PC-9 (cell line): Measurements from ENCODE around the gene SCAF1.

Experiments
- EZH2 ChIP-seq: fragments of 200-600 bp; sonication (generic); IDR thresholded peaks from 2 replicates; pipeline ENCODE4 v1.8.0; 2017; ENCODE audit warnings: antibody characterized with exemption, low read depth
- TF ChIP-seq, protein P1 (sequence below): fragments of 200-600 bp; sonication (generic); conservative IDR thresholded peaks from 2 replicates; pipeline ENCODE4 v1.6.1; 2017; ENCODE audit warnings: mixed run types, antibody characterized with exemption, mild to moderate bottlenecking, moderate library complexity

DNA sequence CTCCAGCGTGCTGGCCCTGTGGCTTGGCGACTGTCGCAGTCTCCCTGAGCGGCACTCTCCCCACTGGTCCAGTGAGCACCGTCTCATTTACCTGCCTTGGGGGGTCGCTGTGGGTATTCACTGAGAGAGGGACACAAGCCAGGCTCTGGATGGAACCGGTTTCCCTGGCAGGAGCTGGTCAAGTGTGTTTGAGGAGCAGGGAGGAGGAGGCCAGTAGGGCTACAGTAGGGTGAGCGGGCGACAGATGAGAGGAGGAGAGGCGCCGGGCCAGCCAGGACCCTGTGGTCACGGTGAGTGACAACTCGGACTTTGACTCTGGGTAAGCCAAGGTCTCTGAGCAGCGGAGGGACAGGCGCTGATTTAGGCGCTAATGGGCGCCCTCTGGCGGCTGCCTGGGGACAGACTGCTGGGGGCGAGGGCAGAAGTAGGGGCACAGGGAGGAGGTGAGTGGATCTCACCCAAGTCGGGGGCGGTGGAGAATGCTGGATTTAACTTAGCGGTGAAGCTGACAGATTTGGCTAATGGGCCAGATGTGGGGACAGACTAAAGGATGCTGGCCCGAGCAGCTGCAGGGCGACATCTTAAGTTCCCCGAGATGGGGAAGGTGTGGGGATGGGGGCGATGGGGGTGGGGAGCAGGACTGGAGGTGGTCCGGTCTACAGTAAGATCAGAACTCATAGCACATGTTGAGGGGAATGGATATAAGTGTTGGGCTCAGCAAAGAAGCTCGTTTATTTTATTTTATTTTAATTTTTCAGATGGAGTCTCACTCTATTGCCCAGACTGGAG is 30.3 kb downstream of the SCAF1 start:
- TF ChIP-seq, protein P1, sequence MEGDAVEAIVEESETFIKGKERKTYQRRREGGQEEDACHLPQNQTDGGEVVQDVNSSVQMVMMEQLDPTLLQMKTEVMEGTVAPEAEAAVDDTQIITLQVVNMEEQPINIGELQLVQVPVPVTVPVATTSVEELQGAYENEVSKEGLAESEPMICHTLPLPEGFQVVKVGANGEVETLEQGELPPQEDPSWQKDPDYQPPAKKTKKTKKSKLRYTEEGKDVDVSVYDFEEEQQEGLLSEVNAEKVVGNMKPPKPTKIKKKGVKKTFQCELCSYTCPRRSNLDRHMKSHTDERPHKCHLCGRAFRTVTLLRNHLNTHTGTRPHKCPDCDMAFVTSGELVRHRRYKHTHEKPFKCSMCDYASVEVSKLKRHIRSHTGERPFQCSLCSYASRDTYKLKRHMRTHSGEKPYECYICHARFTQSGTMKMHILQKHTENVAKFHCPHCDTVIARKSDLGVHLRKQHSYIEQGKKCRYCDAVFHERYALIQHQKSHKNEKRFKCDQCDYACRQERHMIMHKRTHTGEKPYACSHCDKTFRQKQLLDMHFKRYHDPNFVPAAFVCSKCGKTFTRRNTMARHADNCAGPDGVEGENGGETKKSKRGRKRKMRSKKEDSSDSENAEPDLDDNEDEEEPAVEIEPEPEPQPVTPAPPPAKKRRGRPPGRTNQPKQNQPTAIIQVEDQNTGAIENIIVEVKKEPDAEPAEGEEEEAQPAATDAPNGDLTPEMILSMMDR, result peak; percentile 90
- TF ChIP-seq EZH2, result no peak
